Upper lobe of left lung (tissue), 4 donors: Measurements from ENCODE around the gene CD79A.

Source experiments
- POLR2A ChIP-seq, 4 donors: fragments of 450-650 bp; IDR thresholded peaks; one replicate each; pipeline ENCODE4 v1.5.1; 2016 to 2017; ENCODE audit warnings: antibody characterized with exemption in 4 of 4, mild to moderate bottlenecking in 2 of 4
- POLR2AphosphoS5 ChIP-seq, 2 donors: sonication (generic); formaldehyde crosslinking; IDR thresholded peaks; one replicate each; pipeline ENCODE4 v1.5.1; 2017; ENCODE audit warnings: antibody characterized with exemption in 2 of 2
- TF ChIP-seq, protein P1 (sequence below), 6 experiments: fragments of 450-650 bp in 4 of 6; fragments of 200-600 bp in 2 of 6; sonication (generic) in 2 of 6; IDR thresholded peaks; one replicate each; pipeline ENCODE4 v1.5.1; 2016 to 2019; ENCODE audit warnings: antibody characterized with exemption in 6 of 6

- no peak for TF ChIP-seq POLR2A (IDR thresholded peaks at IDR 0.05)
- TF ChIP-seq, protein P1, sequence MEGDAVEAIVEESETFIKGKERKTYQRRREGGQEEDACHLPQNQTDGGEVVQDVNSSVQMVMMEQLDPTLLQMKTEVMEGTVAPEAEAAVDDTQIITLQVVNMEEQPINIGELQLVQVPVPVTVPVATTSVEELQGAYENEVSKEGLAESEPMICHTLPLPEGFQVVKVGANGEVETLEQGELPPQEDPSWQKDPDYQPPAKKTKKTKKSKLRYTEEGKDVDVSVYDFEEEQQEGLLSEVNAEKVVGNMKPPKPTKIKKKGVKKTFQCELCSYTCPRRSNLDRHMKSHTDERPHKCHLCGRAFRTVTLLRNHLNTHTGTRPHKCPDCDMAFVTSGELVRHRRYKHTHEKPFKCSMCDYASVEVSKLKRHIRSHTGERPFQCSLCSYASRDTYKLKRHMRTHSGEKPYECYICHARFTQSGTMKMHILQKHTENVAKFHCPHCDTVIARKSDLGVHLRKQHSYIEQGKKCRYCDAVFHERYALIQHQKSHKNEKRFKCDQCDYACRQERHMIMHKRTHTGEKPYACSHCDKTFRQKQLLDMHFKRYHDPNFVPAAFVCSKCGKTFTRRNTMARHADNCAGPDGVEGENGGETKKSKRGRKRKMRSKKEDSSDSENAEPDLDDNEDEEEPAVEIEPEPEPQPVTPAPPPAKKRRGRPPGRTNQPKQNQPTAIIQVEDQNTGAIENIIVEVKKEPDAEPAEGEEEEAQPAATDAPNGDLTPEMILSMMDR (IDR thresholded peaks at IDR 0.05): no peak
- TF ChIP-seq POLR2AphosphoS5 (IDR thresholded peaks at IDR 0.05): no peak
These were observed 12.7 kb upstream of the CD79A start for GRCh38 chr19:41864374-41864773.
